ENCODE measurements around the gene PPIA.

PPIA gene

DNA sequence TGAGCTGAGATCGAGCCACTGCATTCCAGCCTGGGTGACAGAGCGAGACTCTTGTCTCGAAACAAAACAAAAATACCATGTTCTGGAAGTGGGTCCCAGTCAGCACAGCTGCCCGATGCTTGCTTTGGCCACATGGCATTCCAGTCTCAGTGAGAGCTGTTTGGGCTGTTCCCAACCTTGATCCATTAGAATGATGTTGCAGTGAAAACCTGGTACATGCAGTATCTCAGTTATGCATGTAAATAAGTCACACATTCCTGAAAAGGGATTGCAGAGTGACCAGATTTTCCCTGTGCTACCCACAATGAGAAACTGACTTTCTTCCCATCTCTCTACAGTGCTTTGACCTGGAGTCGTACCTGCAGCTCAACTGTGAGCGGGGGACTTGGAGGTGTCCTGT, 32.4 kb upstream of the PPIA start:
- Histone ChIP-seq H3K9me3 (ENCODE audit: control insufficient read depth, insufficient read depth, low read length) (no peaks in the 10 kb centered on the region), H3K27me3 (ENCODE audit: control insufficient read depth, insufficient read depth, low read length) (no peaks in the 10 kb centered on the region), H3K4me3 (ENCODE audit: low read length) (no peak overlapping the region), H3K27ac (ENCODE audit: low read length) (no peak overlapping the region), H3K36me3 (ENCODE audit: control insufficient read depth, insufficient read depth, low read length) (peaks cover 70% of the 10 kb centered on the region), H3K4me1 (ENCODE audit: control insufficient read depth, insufficient read depth, low read length) (peaks cover 5% of the 10 kb centered on the region; the same call in 1 of the 2 replicates)
- DNase-seq (ENCODE audit: low read depth, low spot score): no peak
- WGBS (ENCODE audit: insufficient coverage, insufficient read length): no CpG with 5 or more reads among the region's 6 CpGs

DNA sequence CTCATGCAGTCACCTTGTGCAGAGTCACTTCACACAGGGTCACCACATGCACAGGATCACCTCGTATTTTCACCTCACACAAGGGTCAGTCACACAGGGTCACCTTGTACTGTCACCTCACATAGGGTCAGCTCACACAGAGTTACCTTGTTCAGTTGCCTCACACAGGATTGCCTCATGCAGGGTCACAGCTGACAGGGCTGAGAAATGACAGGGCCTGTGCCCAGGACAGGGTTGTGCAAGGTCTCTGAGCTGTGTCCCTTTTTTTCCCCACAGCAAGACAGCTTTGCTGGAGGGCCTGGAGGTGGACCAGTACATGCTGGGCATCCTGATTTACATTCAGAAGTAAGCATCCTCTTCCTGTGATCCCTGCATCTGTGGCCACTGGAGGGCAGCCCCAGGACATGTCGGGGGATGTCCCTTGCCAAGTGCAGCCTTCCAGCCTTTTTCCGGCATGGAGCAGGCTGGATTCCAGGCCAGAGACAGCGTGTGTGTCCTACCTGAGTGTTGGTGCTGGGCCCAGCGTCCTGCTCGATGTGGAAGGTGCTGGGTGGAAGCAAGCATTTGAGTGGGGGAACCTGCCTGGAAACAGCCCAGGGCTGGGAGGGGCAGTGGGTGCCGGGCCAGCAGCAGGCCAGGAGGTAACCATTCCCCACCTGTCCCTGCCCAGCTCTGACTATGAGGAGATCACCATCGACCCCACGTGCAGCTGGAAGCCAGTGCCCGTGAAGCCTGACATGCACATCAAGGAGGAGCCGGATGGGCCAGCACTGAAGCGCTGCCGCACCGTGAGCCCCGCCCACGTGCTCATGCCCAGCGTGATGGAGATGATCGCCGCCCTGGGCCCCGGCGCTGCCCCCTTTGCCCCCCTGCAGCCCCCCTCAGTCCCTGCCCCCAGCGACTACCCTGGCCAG, 31.6 kb upstream of the PPIA start:
- WGBS (ENCODE audit: insufficient coverage, insufficient read length): no CpG with 5 or more reads among the region's 22 CpGs
- H3K4me3 ChIP-seq (ENCODE audit: low read length): no peak overlapping the region
- no peak overlapping the region for H3K27ac ChIP-seq (ENCODE audit: low read length)
- DNase-seq (ENCODE audit: low read depth, low spot score): no peak
- no peaks in the 10 kb centered on the region for H3K9me3 ChIP-seq (ENCODE audit: control insufficient read depth, insufficient read depth, low read length)
- peaks cover 67% of the 10 kb centered on the region for H3K36me3 ChIP-seq (ENCODE audit: control insufficient read depth, insufficient read depth, low read length)
- H3K4me1 ChIP-seq (ENCODE audit: control insufficient read depth, insufficient read depth, low read length): peaks cover 7% of the 10 kb centered on the region; the same call in 1 of the 2 replicates
- no peaks in the 10 kb centered on the region for H3K27me3 ChIP-seq (ENCODE audit: control insufficient read depth, insufficient read depth, low read length)

DNA sequence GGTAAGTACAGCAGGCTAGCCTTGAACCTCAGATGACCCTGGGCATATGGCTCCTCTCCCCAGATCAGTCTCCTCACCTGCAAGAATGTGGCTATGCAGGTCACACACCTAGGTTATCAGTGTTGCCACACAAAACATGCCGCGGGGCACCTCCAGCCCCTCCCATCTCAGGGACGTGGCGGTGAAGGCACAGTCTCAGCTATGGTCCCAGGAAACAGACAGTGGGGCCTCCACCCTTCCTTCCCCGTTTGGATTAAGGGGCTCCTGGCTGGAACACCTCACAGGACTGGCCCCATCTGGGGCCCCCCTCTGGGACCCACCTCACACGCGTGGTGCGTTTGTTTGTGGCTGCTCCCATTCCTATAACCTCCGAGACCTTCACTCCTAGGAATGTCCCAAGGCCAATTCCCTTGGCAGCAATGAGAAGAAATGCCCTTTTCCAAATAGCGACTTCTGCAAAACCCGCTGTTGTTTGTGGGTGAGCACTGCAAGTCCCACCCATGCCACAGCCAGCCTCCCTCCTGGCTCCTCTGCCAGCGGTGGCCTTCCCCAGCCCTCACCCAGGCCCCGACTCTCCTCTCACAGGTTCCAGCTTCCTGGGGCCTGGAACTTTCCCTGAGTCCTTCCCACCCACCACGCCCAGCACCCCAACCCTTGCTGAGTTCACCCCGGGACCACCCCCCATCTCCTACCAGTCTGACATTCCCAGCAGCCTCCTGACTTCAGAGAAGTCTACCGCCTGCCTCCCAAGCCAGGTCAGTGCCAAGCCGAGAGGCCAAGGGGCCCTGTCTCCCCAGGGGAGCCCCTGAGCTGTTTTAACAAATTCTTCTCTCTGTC, 30.7 kb upstream of the PPIA start:
- no peak overlapping the region for H3K27ac ChIP-seq (ENCODE audit: low read length)
- peaks cover 7% of the 10 kb centered on the region; the same call in 1 of the 2 replicates for H3K4me1 ChIP-seq (ENCODE audit: control insufficient read depth, insufficient read depth, low read length)
- no peaks in the 10 kb centered on the region for H3K27me3 ChIP-seq (ENCODE audit: control insufficient read depth, insufficient read depth, low read length)
- H3K36me3 ChIP-seq (ENCODE audit: control insufficient read depth, insufficient read depth, low read length): peaks cover 63% of the 10 kb centered on the region
- H3K4me3 ChIP-seq (ENCODE audit: low read length): no peak overlapping the region
- no peak for DNase-seq (ENCODE audit: low read depth, low spot score)
- no CpG with 5 or more reads among the region's 17 CpGs for WGBS (ENCODE audit: insufficient coverage, insufficient read length)
- H3K9me3 ChIP-seq (ENCODE audit: control insufficient read depth, insufficient read depth, low read length): no peaks in the 10 kb centered on the region

DNA sequence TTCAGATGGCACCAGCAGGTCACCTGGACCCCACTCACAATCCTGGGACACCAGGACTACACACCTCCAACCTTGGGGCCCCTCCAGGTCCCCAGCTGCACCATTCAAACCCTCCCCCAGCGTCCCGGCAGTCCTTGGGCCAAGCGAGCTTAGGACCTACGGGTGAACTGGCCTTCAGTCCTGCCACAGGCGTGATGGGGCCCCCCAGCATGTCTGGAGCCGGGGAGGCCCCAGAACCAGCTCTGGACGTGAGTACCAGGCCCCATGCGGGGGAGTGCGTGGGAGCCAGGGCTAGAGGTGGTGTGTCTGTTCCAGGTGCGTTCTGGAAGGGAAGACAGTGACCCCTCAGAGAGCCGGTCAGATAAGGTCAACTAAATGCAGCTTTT, 30.1 kb upstream of the PPIA start:
- no CpG with 5 or more reads among the region's 11 CpGs for WGBS (ENCODE audit: insufficient coverage, insufficient read length)
- Histone ChIP-seq H3K9me3 (ENCODE audit: control insufficient read depth, insufficient read depth, low read length) (no peaks in the 10 kb centered on the region), H3K36me3 (ENCODE audit: control insufficient read depth, insufficient read depth, low read length) (peaks cover 58% of the 10 kb centered on the region), H3K4me1 (ENCODE audit: control insufficient read depth, insufficient read depth, low read length) (peaks cover 7% of the 10 kb centered on the region; the same call in 1 of the 2 replicates), H3K27me3 (ENCODE audit: control insufficient read depth, insufficient read depth, low read length) (no peaks in the 10 kb centered on the region), H3K27ac (ENCODE audit: low read length) (no peak overlapping the region), H3K4me3 (ENCODE audit: low read length) (no peak overlapping the region)
- no peak for DNase-seq (ENCODE audit: low read depth, low spot score)

DNA sequence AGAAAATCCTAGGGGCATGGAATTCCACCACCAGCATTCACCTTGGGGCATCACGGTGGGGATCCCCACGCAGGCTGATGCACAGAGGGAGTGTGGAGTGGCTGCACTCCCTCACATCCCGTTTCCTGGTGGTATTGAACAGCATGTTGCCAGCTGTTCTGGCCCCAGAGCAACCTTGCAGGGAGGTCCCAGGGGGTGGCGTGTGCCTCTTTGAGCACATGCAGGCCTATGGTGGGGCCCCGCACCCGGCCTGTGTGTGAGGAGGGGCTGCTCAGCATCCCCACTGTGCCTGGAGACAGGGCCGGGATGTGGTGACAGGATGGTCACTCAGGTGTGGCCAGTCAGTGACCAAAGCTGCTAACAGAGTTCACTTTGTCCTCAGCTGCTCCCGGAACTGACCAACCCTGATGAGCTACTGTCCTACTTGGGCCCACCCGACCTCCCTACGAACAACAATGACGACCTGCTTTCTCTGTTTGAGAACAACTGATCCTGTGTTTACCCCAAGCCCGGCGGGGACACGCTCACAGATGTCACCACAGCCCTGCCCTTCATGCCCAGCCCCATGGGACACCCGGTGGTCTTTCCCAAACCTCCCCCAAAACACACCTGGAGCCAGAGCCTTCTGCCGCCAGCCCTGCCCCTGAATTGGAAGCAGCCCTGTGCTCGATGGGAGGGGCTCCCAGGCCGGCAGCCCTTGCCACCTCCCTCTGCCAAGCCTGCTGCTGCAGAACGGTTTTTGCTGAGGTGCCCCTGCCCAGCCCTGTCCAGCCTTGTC, 29.2 kb upstream of the PPIA start:
- Histone ChIP-seq H3K27ac (ENCODE audit: low read length) (no peak overlapping the region), H3K4me3 (ENCODE audit: low read length) (no peak overlapping the region), H3K9me3 (ENCODE audit: control insufficient read depth, insufficient read depth, low read length) (no peaks in the 10 kb centered on the region), H3K27me3 (ENCODE audit: control insufficient read depth, insufficient read depth, low read length) (no peaks in the 10 kb centered on the region), H3K36me3 (ENCODE audit: control insufficient read depth, insufficient read depth, low read length) (peaks cover 52% of the 10 kb centered on the region), H3K4me1 (ENCODE audit: control insufficient read depth, insufficient read depth, low read length) (peaks cover 7% of the 10 kb centered on the region; the same call in 1 of the 2 replicates)
- DNase-seq (ENCODE audit: low read depth, low spot score): no peak
- WGBS (ENCODE audit: insufficient coverage, insufficient read length): no CpG with 5 or more reads among the region's 19 CpGs

DNA sequence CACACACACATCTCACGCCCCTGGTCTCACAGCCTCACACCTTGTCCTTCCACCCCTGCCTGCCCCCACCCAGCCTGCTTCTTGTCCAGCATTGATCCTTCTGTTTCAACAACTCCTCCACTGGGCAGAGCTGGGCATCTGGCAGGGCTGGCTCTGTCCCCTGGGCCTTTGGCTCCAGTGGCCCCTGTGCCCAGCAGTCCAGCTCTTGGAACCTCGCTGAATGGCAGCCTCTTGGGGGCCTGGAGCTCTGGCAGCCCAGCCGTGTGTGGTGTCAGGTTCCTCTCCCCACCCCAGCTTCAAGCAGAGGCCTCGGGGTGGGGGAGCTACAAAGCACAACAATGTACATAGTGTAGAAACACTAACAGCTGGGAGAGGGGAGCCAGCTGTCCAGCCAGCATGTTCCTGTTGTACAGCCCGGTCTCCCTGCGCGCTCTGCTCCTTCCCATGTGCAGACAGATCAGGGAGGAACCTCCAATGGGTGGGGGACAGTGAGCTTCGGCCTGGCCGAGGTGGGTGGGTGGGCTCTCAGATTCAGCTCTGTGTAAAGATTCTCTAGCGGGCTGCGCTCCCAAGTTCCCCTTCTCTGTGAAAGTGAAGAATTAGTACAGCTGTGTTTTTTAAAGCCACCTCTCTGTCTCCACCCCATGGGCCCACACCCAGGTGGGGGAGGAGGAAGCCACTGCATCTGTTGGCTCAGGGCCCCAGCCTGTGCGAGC, 28.4 kb upstream of the PPIA start:
- no peak overlapping the region for H3K27ac ChIP-seq (ENCODE audit: low read length)

DNA sequence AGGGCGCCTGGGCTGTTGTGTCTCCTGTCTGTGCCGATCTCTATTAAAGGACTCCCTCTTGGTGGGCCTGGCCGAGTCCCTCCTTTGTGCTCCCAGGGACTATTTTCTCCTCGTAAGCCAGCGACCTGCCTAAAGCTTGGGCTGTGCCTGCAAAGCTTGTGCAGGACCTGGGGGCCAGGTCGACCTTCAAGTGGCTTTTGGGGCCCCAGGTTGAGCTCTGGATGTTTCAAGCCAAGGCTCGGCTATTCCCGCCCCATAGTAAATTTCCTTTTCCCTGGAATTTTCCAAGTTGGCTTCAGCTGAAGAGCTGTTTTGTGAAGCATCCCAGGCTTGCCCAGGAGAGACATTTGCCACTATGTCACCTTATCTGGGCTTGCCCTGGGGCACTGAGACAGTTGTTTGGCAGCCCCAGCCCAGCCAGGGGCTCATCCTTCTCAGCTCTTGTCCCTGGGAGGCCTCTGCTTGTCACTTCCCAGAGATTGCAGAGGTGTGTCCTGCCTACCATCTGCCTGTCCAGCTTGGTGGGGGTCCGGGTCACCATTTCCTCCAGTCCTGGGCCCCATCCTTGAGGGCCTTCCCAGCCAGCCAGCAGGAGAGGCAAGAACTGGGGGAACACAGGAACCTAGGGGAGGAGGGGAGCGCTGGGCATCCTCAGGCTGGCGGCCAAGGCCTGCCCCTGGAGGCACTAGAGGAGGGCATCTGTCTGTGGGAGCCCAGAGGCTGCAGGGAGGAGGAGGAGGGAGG, 27.7 kb upstream of the PPIA start:
- no peaks in the 10 kb centered on the region for H3K27me3 ChIP-seq (ENCODE audit: control insufficient read depth, insufficient read depth, low read length)
- no peak overlapping the region for H3K4me3 ChIP-seq (ENCODE audit: low read length)
- no peaks in the 10 kb centered on the region for H3K9me3 ChIP-seq (ENCODE audit: control insufficient read depth, insufficient read depth, low read length)
- peaks cover 40% of the 10 kb centered on the region for H3K36me3 ChIP-seq (ENCODE audit: control insufficient read depth, insufficient read depth, low read length)
- WGBS (ENCODE audit: insufficient coverage, insufficient read length): no CpG with 5 or more reads among the region's 11 CpGs
- DNase-seq (ENCODE audit: low read depth, low spot score): no peak
- H3K27ac ChIP-seq (ENCODE audit: low read length): no peak overlapping the region
- peaks cover 7% of the 10 kb centered on the region; the same call in 1 of the 2 replicates for H3K4me1 ChIP-seq (ENCODE audit: control insufficient read depth, insufficient read depth, low read length)

More for the DNA sequence above, 28.4 kb upstream of the PPIA start:
- H3K36me3 ChIP-seq (ENCODE audit: control insufficient read depth, insufficient read depth, low read length): peaks cover 45% of the 10 kb centered on the region
- no peaks in the 10 kb centered on the region for H3K27me3 ChIP-seq (ENCODE audit: control insufficient read depth, insufficient read depth, low read length)
- peaks cover 7% of the 10 kb centered on the region; the same call in 1 of the 2 replicates for H3K4me1 ChIP-seq (ENCODE audit: control insufficient read depth, insufficient read depth, low read length)
- DNase-seq (ENCODE audit: low read depth, low spot score): no peak
- no CpG with 5 or more reads among the region's 12 CpGs for WGBS (ENCODE audit: insufficient coverage, insufficient read length)
- no peaks in the 10 kb centered on the region for H3K9me3 ChIP-seq (ENCODE audit: control insufficient read depth, insufficient read depth, low read length)
- H3K4me3 ChIP-seq (ENCODE audit: low read length): no peak overlapping the region

DNA sequence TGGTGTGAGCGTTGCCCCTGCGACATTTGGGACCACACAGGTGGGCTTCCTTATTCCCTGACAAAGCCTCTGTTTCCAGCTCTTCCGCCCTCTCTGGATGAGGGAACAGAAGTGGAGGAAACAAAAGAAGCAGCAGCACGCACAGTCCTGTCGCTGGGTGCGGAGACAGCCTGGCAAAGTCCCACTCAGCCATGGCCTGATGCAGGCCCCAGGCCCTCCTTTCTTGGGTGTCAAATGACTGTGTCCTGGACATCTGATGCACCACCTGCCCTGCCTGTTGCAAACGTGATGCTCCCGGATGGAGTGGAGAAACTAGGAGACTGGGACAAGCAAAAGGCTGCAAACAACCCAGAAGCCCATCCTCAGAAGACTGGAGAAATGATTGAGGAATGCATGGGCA, 27.1 kb upstream of the PPIA start:
- Histone ChIP-seq H3K4me3 (ENCODE audit: low read length) (no peak overlapping the region), H3K36me3 (ENCODE audit: control insufficient read depth, insufficient read depth, low read length) (peaks cover 35% of the 10 kb centered on the region), H3K4me1 (ENCODE audit: control insufficient read depth, insufficient read depth, low read length) (peaks cover 7% of the 10 kb centered on the region; the same call in 1 of the 2 replicates), H3K27me3 (ENCODE audit: control insufficient read depth, insufficient read depth, low read length) (no peaks in the 10 kb centered on the region), H3K9me3 (ENCODE audit: control insufficient read depth, insufficient read depth, low read length) (no peaks in the 10 kb centered on the region), H3K27ac (ENCODE audit: low read length) (no peak overlapping the region)
- WGBS (ENCODE audit: insufficient coverage, insufficient read length): no CpG with 5 or more reads among the region's 8 CpGs
- DNase-seq (ENCODE audit: low read depth, low spot score): no peak

DNA sequence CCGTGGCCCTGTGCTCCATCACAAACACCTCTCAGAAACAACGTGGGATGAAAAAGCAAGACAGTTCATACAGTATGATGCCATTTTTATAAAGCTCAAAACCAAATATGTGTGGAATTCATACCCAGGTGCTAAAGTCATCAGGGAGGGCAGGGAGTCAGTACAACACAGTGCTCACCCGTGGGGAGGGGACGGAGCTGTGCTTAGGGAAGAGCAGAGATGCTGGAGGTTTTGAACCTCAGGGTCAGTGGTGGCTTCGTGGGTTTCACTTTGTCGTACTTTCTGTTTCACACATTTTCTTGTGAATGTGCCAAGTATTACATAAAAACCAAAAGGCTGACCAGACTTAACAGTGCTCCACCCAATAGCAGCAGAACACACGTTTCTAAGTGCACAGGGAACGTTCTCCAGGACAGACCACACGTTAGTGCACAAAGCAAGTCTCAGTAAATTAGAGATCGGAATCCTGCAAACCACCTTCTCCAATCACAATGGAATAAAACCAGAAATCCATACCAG, 26.6 kb upstream of the PPIA start:
- DNase-seq (ENCODE audit: low read depth, low spot score): no peak
- Histone ChIP-seq H3K4me3 (ENCODE audit: low read length) (no peak overlapping the region), H3K36me3 (ENCODE audit: control insufficient read depth, insufficient read depth, low read length) (peaks cover 30% of the 10 kb centered on the region), H3K9me3 (ENCODE audit: control insufficient read depth, insufficient read depth, low read length) (no peaks in the 10 kb centered on the region), H3K27me3 (ENCODE audit: control insufficient read depth, insufficient read depth, low read length) (no peaks in the 10 kb centered on the region), H3K4me1 (ENCODE audit: control insufficient read depth, insufficient read depth, low read length) (peaks cover 7% of the 10 kb centered on the region; the same call in 1 of the 2 replicates), H3K27ac (ENCODE audit: low read length) (no peak overlapping the region)
- WGBS (ENCODE audit: insufficient coverage, insufficient read length): no CpG with 5 or more reads among the region's 10 CpGs

Data from iPS DF 6.9 (cell line).